M059J (cell line): ENCODE data around the gene JMJD7. TPM values are rescaled to one million over a fixed set of nuclear protein-coding genes. Genes with fewer than 3 reads are reported as not detected.

Experiments
- DNase-seq: peaks from one replicate; pipeline ENCODE4 v3.0.0-alpha.2; 2012; ENCODE audit warnings: low read depth
- total RNA-seq: library from RNA; depleted of rRNA; stranded (reverse); fragments of >200 nt; shearing (Covaris generic); gene quantifications from 2 replicates; pipeline ENCODE4 v1.2.3, GENCODE V29; 2014; rRNA removed

JMJD7 gene
- total RNA-seq, 1 experiment from 2014 or later = 7.9 TPM

- no peak for DNase-seq
Observed at GRCh38 chr15:41882689-41883483, 55.0 kb downstream of the JMJD7 start.

GRCh38 chr15:41883484-41883825, 55.6 kb downstream of the JMJD7 start:
- no peak for DNase-seq

- DNase-seq = no peak
Observed at GRCh38 chr15:41884458-41884857, 56.6 kb downstream of the JMJD7 start.

GRCh38 chr15:41885321-41885720, 57.4 kb downstream of the JMJD7 start:
- no peak for DNase-seq

- no peak for DNase-seq
Observed at GRCh38 chr15:41885841-41886240, 57.9 kb downstream of the JMJD7 start.

- DNase-seq = no peak
Observed at GRCh38 chr15:41886741-41887140, 58.8 kb downstream of the JMJD7 start.

- no peak for DNase-seq
Observed at GRCh38 chr15:41887161-41887560, 59.3 kb downstream of the JMJD7 start.

Other genes starting within 250 kb of the JMJD7 start
- 13.8 and 26.7 TPM in 2 replicates for gene MGA, start 167.7 kb upstream of the JMJD7 start, total RNA-seq
- gene MAPKBP1, start 53.6 kb upstream of the JMJD7 start, total RNA-seq = 8.4 and 11.8 TPM in 2 replicates
- 0.84 TPM in 1 of 2 replicates, not detected in the other for gene PLA2G4B, start 10.8 kb downstream of the JMJD7 start, total RNA-seq
- under 0.01 TPM in 1 of 2 replicates, not detected in the other for gene SPTBN5, start 66.0 kb downstream of the JMJD7 start, total RNA-seq
- 21.8 and 28.6 TPM in 2 replicates for gene EHD4, start 144.5 kb downstream of the JMJD7 start, total RNA-seq
- gene PLA2G4E, start 192.9 kb downstream of the JMJD7 start, total RNA-seq = not detected in 2 replicates